ENCODE data around the gene PDZD2.

The PDZD2 gene

GRCh38 chr5:32029781-32030180 lies 390.9 kb downstream of the PDZD2 start:
- no peak overlapping the region for H3K9ac ChIP-seq (ENCODE audit: low read depth, low read length)
- no peak overlapping the region for H3K27ac ChIP-seq (ENCODE audit: low read length)
- DNase-seq (no peak), ATAC-seq (ENCODE audit: insufficient read depth, low read depth) (no peak)
- TF ChIP-seq EZH2 (IDR thresholded peaks at IDR 0.05; ENCODE audit: borderline replicate concordance, low read depth, low read length, severe bottlenecking) (no peak), CTCF (IDR thresholded peaks at IDR 0.05; ENCODE audit: borderline replicate concordance, extremely low read depth, low read length, poor library complexity, severe bottlenecking) (no peak)
- H3K4me1 ChIP-seq (ENCODE audit: insufficient read depth, low read length): peaks cover 13% of the 10 kb centered on the region
- H3K79me2 ChIP-seq (ENCODE audit: insufficient read depth, low read length): no peaks in the 10 kb centered on the region
- H3K4me3 ChIP-seq (ENCODE audit: low read depth in 1 of 2, low read length in 2 of 2): no peak overlapping the region
- no peaks in the 10 kb centered on the region for H3K36me3 ChIP-seq (ENCODE audit: insufficient read depth, low read length)
- H3K9me3 ChIP-seq (ENCODE audit: insufficient read depth, low read length, severe bottlenecking): no peaks in the 10 kb centered on the region
- no peak overlapping the region for H3K4me2 ChIP-seq (ENCODE audit: insufficient read depth, low read length)
- no peaks in the 10 kb centered on the region for H4K20me1 ChIP-seq (ENCODE audit: insufficient read depth, low read length)
- H2AFZ ChIP-seq (ENCODE audit: low read depth, low read length): no peak overlapping the region
- no peaks in the 10 kb centered on the region for H3K27me3 ChIP-seq (ENCODE audit: insufficient read depth, low read length, poor library complexity)

GRCh38 chr5:32030222-32030621 lies 391.3 kb downstream of the PDZD2 start:
- TF ChIP-seq EZH2 (IDR thresholded peaks at IDR 0.05; ENCODE audit: borderline replicate concordance, low read depth, low read length, severe bottlenecking): no peak
- no peak for TF ChIP-seq CTCF (IDR thresholded peaks at IDR 0.05; ENCODE audit: borderline replicate concordance, extremely low read depth, low read length, poor library complexity, severe bottlenecking)
- Histone ChIP-seq H3K9ac (ENCODE audit: low read depth, low read length) (no peak overlapping the region), H3K4me1 (ENCODE audit: insufficient read depth, low read length) (peaks cover 13% of the 10 kb centered on the region), H3K27me3 (ENCODE audit: insufficient read depth, low read length, poor library complexity) (no peaks in the 10 kb centered on the region), H3K9me3 (ENCODE audit: insufficient read depth, low read length, severe bottlenecking) (no peaks in the 10 kb centered on the region), H3K36me3 (ENCODE audit: insufficient read depth, low read length) (no peaks in the 10 kb centered on the region), H2AFZ (ENCODE audit: low read depth, low read length) (no peak overlapping the region), H3K27ac (ENCODE audit: low read length) (no peak overlapping the region), H3K4me2 (ENCODE audit: insufficient read depth, low read length) (no peak overlapping the region), H3K79me2 (ENCODE audit: insufficient read depth, low read length) (no peaks in the 10 kb centered on the region), H4K20me1 (ENCODE audit: insufficient read depth, low read length) (no peaks in the 10 kb centered on the region), H3K4me3 (ENCODE audit: low read depth in 1 of 2, low read length in 2 of 2) (no peak overlapping the region)
- DNase-seq (no peak), ATAC-seq (ENCODE audit: insufficient read depth, low read depth) (no peak)

GRCh38 chr5:32030686-32031085 lies 391.8 kb downstream of the PDZD2 start:
- Histone ChIP-seq H3K4me3 (ENCODE audit: low read depth in 1 of 2, low read length in 2 of 2) (no peak overlapping the region), H3K27me3 (ENCODE audit: insufficient read depth, low read length, poor library complexity) (no peaks in the 10 kb centered on the region), H3K79me2 (ENCODE audit: insufficient read depth, low read length) (no peaks in the 10 kb centered on the region), H2AFZ (ENCODE audit: low read depth, low read length) (no peak overlapping the region), H3K4me2 (ENCODE audit: insufficient read depth, low read length) (no peak overlapping the region), H3K27ac (ENCODE audit: low read length) (no peak overlapping the region), H3K4me1 (ENCODE audit: insufficient read depth, low read length) (peaks cover 13% of the 10 kb centered on the region), H3K9me3 (ENCODE audit: insufficient read depth, low read length, severe bottlenecking) (no peaks in the 10 kb centered on the region), H3K36me3 (ENCODE audit: insufficient read depth, low read length) (no peaks in the 10 kb centered on the region), H3K9ac (ENCODE audit: low read depth, low read length) (no peak overlapping the region), H4K20me1 (ENCODE audit: insufficient read depth, low read length) (no peaks in the 10 kb centered on the region)
- TF ChIP-seq CTCF (IDR thresholded peaks at IDR 0.05; ENCODE audit: borderline replicate concordance, extremely low read depth, low read length, poor library complexity, severe bottlenecking): no peak
- TF ChIP-seq EZH2 (IDR thresholded peaks at IDR 0.05; ENCODE audit: borderline replicate concordance, low read depth, low read length, severe bottlenecking): no peak
- ATAC-seq (ENCODE audit: insufficient read depth, low read depth): no peak
- DNase-seq: no peak

- no peaks in the 10 kb centered on the region for H3K79me2 ChIP-seq (ENCODE audit: insufficient read depth, low read length)
- no peak overlapping the region for H2AFZ ChIP-seq (ENCODE audit: low read depth, low read length)
- H3K36me3 ChIP-seq (ENCODE audit: insufficient read depth, low read length): no peaks in the 10 kb centered on the region
- no peak overlapping the region for H3K4me2 ChIP-seq (ENCODE audit: insufficient read depth, low read length)
- H3K9ac ChIP-seq (ENCODE audit: low read depth, low read length): no peak overlapping the region
- no peak for ATAC-seq (ENCODE audit: insufficient read depth, low read depth)
- H3K27ac ChIP-seq (ENCODE audit: low read length): no peak overlapping the region
- no peak for DNase-seq
- H3K27me3 ChIP-seq (ENCODE audit: insufficient read depth, low read length, poor library complexity): no peaks in the 10 kb centered on the region
- TF ChIP-seq EZH2 (IDR thresholded peaks at IDR 0.05; ENCODE audit: borderline replicate concordance, low read depth, low read length, severe bottlenecking): no peak
- TF ChIP-seq CTCF (IDR thresholded peaks at IDR 0.05; ENCODE audit: borderline replicate concordance, extremely low read depth, low read length, poor library complexity, severe bottlenecking): no peak
- H4K20me1 ChIP-seq (ENCODE audit: insufficient read depth, low read length): no peaks in the 10 kb centered on the region
- H3K4me1 ChIP-seq (ENCODE audit: insufficient read depth, low read length): peaks cover 13% of the 10 kb centered on the region
- no peak overlapping the region for H3K4me3 ChIP-seq (ENCODE audit: low read depth in 1 of 2, low read length in 2 of 2)
- H3K9me3 ChIP-seq (ENCODE audit: insufficient read depth, low read length, severe bottlenecking): no peaks in the 10 kb centered on the region
Observed at GRCh38 chr5:32031089-32031488, 392.2 kb downstream of the PDZD2 start.
